ENCODE measurements around the gene C2CD4B. TPM values are rescaled to one million over a fixed set of nuclear protein-coding genes. Genes with fewer than 3 reads are reported as not detected.
A peak's percentile ranks its signal among the peaks of the same experiment; 100 is the strongest.

The C2CD4B gene, protein sequence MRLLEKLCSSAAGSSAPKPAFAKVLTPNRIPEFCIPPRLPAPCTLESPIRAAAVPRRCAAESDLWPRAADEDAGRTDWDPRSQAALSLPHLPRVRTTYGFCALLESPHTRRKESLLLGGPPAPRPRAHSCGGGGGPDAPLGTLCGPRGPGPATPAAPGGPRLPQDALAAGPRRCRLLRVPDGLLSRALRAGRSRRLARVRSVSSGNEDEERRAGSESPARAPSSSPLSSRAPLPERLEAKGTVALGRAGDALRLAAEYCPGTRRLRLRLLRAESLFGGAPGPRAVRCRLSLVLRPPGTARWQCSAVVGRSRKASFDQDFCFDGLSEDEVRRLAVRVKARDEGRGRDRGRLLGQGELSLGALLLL
- total RNA-seq = 1 to 10 TPM in 1 of 2 donors, under 1 TPM in 1; 0.76 to 1.5 TPM

DNA sequence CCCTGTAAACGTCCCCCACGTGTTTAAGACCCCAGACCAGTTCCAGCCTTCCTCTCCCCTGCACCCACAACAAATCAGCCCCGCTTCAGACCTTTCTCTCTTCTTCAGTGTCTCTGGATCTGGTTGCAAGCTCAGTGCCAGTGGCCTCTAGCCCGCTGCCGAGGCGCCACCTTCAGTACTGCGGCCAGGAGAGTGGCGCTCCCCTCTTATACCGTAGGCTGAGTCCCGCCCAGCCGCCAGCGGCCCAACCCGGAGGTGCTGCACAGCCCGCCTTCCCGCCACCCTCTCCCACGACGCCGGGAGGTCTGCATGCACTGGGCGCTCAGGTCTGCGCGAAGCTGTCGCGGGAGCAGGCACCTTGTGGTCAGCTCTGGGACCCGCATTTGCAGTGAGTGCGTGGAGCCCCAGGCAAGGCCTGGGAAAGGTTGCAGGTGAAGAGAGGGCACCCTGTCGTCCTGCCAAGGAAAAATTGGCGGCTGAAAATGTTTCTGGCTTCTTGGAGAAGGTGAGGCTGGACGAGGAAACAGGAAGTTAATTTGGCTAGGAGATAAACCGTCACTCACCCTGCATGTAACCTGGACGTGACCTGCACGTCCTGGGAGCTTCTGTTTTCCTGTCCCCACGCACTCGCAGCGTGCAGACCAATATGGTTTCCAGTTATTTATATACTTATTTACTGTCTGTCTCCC lies at the start of gene C2CD4B:
TSS of gene C2CD4B (minus strand) at position 182 of the 689 bp plus-strand sequence. CDS start 301 bp downstream, outside the sequence.
- Mint-ChIP-seq H3K27me3 (peaks cover 37% of the 10 kb centered on the region), H3K36me3 (ENCODE audit: low read depth) (peaks cover 11% of the 10 kb centered on the region), H3K27ac (peak within 1 kb of the TSS; percentile 63), H3K4me3 (peak within 1 kb of the TSS; percentile 84), H3K4me1 (peaks cover 5% of the 10 kb centered on the region), H3K9me3 (no peaks in the 10 kb centered on the region)
- ATAC-seq (replicated peaks) = peak; percentile 80

DNA sequence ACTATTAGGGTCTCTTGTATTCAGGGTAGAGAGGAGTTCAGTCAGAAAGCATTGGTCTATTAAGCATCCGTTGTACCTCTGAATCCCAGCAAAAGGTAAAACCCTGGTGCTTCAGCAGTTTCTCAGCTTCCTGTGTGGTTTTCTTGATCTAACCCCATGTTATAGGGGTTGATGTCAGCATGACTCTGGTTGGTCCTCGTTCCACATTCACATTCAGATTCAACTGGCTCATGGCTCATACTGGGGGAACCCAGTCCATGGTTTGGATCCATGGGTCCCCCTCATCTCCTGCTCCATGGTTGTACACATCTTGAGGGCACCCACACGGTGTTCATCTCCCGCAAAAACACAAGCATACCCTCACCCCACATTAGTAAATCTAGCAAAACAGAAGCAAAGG lies 47.7 kb upstream of the C2CD4B start:
- Mint-ChIP-seq H3K36me3 (ENCODE audit: low read depth) (no peaks in the 10 kb centered on the region), H3K4me3 (no peak overlapping the region), H3K27ac (peak overlapping the region; percentile 66), H3K27me3 (no peaks in the 10 kb centered on the region), H3K9me3 (peaks cover 12% of the 10 kb centered on the region), H3K4me1 (peaks cover 11% of the 10 kb centered on the region)
- peak; percentile 74 for ATAC-seq (replicated peaks)

- Mint-ChIP-seq H3K27ac (no peak overlapping the region), H3K4me3 (no peak overlapping the region), H3K27me3 (no peaks in the 10 kb centered on the region), H3K4me1 (peaks cover 11% of the 10 kb centered on the region), H3K36me3 (ENCODE audit: low read depth) (no peaks in the 10 kb centered on the region), H3K9me3 (peaks cover 8% of the 10 kb centered on the region)
- ATAC-seq (replicated peaks) = no peak
Measured at GRCh38 chr15:62211348-62211747, 46.3 kb upstream of the C2CD4B start.

DNA sequence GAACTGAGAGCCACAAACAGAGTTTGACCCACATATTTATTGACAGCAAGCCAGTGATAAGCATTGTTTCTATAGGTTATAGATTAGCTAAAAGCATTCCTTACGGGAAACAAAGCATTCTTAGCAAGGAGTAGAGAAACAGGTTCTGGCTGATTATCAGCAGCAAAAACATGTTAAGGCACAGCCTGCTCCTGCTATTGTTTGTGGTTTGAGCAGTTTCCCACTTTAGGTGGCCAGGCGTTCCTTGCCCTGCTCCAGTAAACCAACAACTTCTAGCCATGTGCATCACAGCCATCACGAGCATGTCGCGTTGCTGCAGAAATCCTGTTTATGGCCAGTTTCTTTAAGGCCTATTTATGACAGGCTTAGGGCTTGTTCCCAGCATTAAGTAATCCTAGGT lies 44.7 kb upstream of the C2CD4B start:
- Mint-ChIP-seq H3K4me3 (no peak overlapping the region), H3K27me3 (peaks cover 6% of the 10 kb centered on the region), H3K36me3 (ENCODE audit: low read depth) (no peaks in the 10 kb centered on the region), H3K27ac (no peak overlapping the region), H3K9me3 (peaks cover 4% of the 10 kb centered on the region), H3K4me1 (peaks cover 11% of the 10 kb centered on the region)
- ATAC-seq (replicated peaks) = no peak

GRCh38 chr15:62209322-62209721 lies 44.2 kb upstream of the C2CD4B start:
- H3K4me1 Mint-ChIP-seq = peaks cover 11% of the 10 kb centered on the region
- H3K27ac Mint-ChIP-seq = no peak overlapping the region
- H3K4me3 Mint-ChIP-seq = no peak overlapping the region
- peaks cover 6% of the 10 kb centered on the region for H3K27me3 Mint-ChIP-seq
- peaks cover 4% of the 10 kb centered on the region for H3K9me3 Mint-ChIP-seq
- no peaks in the 10 kb centered on the region for H3K36me3 Mint-ChIP-seq (ENCODE audit: low read depth)
- ATAC-seq (replicated peaks) = no peak

- peaks cover 7% of the 10 kb centered on the region for H3K27me3 Mint-ChIP-seq
- H3K4me1 Mint-ChIP-seq = peaks cover 11% of the 10 kb centered on the region
- H3K4me3 Mint-ChIP-seq = no peak overlapping the region
- H3K9me3 Mint-ChIP-seq = peaks cover 4% of the 10 kb centered on the region
- H3K36me3 Mint-ChIP-seq (ENCODE audit: low read depth) = no peaks in the 10 kb centered on the region
- no peak overlapping the region for H3K27ac Mint-ChIP-seq
- no peak for ATAC-seq (replicated peaks)
Measured at GRCh38 chr15:62208884-62209283, 43.8 kb upstream of the C2CD4B start.

GRCh38 chr15:62208367-62208766 lies 43.3 kb upstream of the C2CD4B start:
- peaks cover 10% of the 10 kb centered on the region for H3K27me3 Mint-ChIP-seq

GRCh38 chr15:62190675-62191074 lies 25.6 kb upstream of the C2CD4B start:
- H3K9me3 Mint-ChIP-seq = no peaks in the 10 kb centered on the region
- no peaks in the 10 kb centered on the region for H3K4me1 Mint-ChIP-seq
- H3K27me3 Mint-ChIP-seq = peaks cover 19% of the 10 kb centered on the region
- no peak overlapping the region for H3K27ac Mint-ChIP-seq
- no peak overlapping the region for H3K4me3 Mint-ChIP-seq
- ATAC-seq (replicated peaks) = no peak
- no peaks in the 10 kb centered on the region for H3K36me3 Mint-ChIP-seq (ENCODE audit: low read depth)

More at GRCh38 chr15:62208367-62208766, 43.3 kb upstream of the C2CD4B start:
- Mint-ChIP-seq H3K27ac (no peak overlapping the region), H3K9me3 (peaks cover 4% of the 10 kb centered on the region), H3K36me3 (ENCODE audit: low read depth) (no peaks in the 10 kb centered on the region), H3K4me1 (peaks cover 11% of the 10 kb centered on the region), H3K4me3 (no peak overlapping the region)
- no peak for ATAC-seq (replicated peaks)

GRCh38 chr15:62190274-62190673 lies 25.2 kb upstream of the C2CD4B start:
- ATAC-seq (replicated peaks) = no peak
- Mint-ChIP-seq H3K9me3 (no peaks in the 10 kb centered on the region), H3K27me3 (peaks cover 19% of the 10 kb centered on the region), H3K27ac (no peak overlapping the region), H3K4me1 (no peaks in the 10 kb centered on the region), H3K4me3 (no peak overlapping the region), H3K36me3 (ENCODE audit: low read depth) (no peaks in the 10 kb centered on the region)

DNA sequence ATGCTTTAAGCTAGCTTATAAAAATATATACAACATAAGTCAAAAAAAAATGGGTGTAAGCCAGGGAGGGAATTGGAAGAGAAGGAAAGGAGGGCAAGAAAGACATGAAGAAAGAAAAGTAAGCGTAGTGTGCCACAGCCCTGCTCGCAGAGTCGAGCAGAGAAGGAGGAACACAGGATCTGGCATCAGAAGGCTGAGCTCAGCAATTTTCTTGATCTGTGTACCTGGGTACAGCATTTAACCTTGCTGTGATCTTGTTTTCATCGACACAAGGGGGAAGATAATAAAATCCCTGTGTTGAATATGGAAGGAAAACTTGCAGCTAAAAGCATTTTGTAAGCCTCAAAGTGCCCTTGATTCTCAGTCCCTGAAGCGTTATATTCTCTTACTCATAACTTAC lies 23.7 kb upstream of the C2CD4B start:
- no peak overlapping the region for H3K27ac Mint-ChIP-seq
- H3K4me1 Mint-ChIP-seq = peaks cover 5% of the 10 kb centered on the region
- H3K4me3 Mint-ChIP-seq = no peak overlapping the region
- no peaks in the 10 kb centered on the region for H3K9me3 Mint-ChIP-seq
- no peak for ATAC-seq (replicated peaks)
- H3K36me3 Mint-ChIP-seq (ENCODE audit: low read depth) = no peaks in the 10 kb centered on the region
- H3K27me3 Mint-ChIP-seq = peaks cover 17% of the 10 kb centered on the region

DNA sequence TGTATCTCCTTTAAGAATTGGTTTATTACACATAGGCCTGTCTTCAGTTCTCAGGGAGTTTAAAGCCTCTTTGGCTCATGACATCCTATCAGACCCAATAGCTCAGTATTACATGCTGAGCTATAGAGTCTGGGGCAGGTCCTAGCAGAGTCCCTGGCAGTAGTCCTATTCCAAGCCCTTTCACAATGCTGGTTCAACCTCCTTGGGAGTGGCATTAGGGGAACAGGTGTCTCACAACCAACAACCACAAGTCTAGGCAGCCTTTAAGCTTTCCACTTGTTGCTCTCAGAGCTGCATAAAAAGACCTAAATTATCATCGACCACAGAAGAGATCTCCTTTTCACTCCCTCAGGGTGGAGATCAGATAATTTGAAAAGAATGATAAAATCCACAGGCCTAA lies 22.8 kb upstream of the C2CD4B start:
- H3K4me1 Mint-ChIP-seq = peaks cover 5% of the 10 kb centered on the region
- no peaks in the 10 kb centered on the region for H3K36me3 Mint-ChIP-seq (ENCODE audit: low read depth)
- no peak overlapping the region for H3K27ac Mint-ChIP-seq
- ATAC-seq (replicated peaks) = no peak
- H3K4me3 Mint-ChIP-seq = no peak overlapping the region
- H3K27me3 Mint-ChIP-seq = peaks cover 13% of the 10 kb centered on the region
- H3K9me3 Mint-ChIP-seq = no peaks in the 10 kb centered on the region

- no peak for ATAC-seq (replicated peaks)
- no peaks in the 10 kb centered on the region for H3K36me3 Mint-ChIP-seq (ENCODE audit: low read depth)
- H3K9me3 Mint-ChIP-seq = no peaks in the 10 kb centered on the region
- H3K27me3 Mint-ChIP-seq = peaks cover 11% of the 10 kb centered on the region
- H3K27ac Mint-ChIP-seq = no peak overlapping the region
- H3K4me1 Mint-ChIP-seq = peaks cover 5% of the 10 kb centered on the region
- H3K4me3 Mint-ChIP-seq = no peak overlapping the region
Measured at GRCh38 chr15:62187425-62187824, 22.3 kb upstream of the C2CD4B start.

- Mint-ChIP-seq H3K4me1 (peaks cover 5% of the 10 kb centered on the region), H3K27ac (no peak overlapping the region), H3K9me3 (no peaks in the 10 kb centered on the region), H3K4me3 (no peak overlapping the region), H3K36me3 (ENCODE audit: low read depth) (no peaks in the 10 kb centered on the region), H3K27me3 (peaks cover 7% of the 10 kb centered on the region)
- ATAC-seq (replicated peaks) = no peak
Measured at GRCh38 chr15:62186578-62186977, 21.5 kb upstream of the C2CD4B start.

DNA sequence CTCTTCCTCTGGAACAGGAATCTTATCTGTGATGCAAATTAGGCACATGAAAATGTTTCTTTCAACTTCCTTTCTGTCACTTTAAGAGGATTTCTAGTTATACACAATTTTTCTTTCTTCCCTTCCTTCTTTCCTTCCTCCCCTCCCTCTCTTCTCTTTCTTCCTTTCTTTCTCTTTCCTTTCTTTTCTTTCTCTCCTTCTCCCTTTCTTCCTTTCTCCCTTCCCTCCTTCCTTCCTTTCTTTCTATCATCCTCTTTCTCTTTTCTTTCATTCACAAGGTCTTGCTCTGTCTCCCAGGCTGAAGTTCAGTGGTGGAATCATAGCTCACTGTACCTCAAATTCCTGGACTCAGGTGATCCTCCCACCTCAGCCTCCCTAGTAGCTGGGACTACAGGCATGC lies 18.0 kb upstream of the C2CD4B start:
- no peak for ATAC-seq (replicated peaks)
- H3K4me1 Mint-ChIP-seq = peaks cover 5% of the 10 kb centered on the region

GRCh38 chr15:62173215-62173614 lies 8.1 kb upstream of the C2CD4B start:
- no peak overlapping the region for H3K4me3 Mint-ChIP-seq
- no peaks in the 10 kb centered on the region for H3K4me1 Mint-ChIP-seq
- peaks cover 27% of the 10 kb centered on the region for H3K27me3 Mint-ChIP-seq
- no peaks in the 10 kb centered on the region for H3K36me3 Mint-ChIP-seq (ENCODE audit: low read depth)
- no peak for ATAC-seq (replicated peaks)
- no peak overlapping the region for H3K27ac Mint-ChIP-seq
- H3K9me3 Mint-ChIP-seq = no peaks in the 10 kb centered on the region

More for the DNA sequence above, 18.0 kb upstream of the C2CD4B start:
- H3K27me3 Mint-ChIP-seq = no peaks in the 10 kb centered on the region
- H3K4me3 Mint-ChIP-seq = no peak overlapping the region
- H3K36me3 Mint-ChIP-seq (ENCODE audit: low read depth) = no peaks in the 10 kb centered on the region
- H3K27ac Mint-ChIP-seq = no peak overlapping the region
- H3K9me3 Mint-ChIP-seq = no peaks in the 10 kb centered on the region
